ENCODE measurements around the gene ZNF318. TPM values are rescaled to one million over a fixed set of nuclear protein-coding genes. Genes with fewer than 3 reads are reported as not detected.
"Not testable (repeated sequence)": the region's sequence is repeated elsewhere in the genome, so short reads cannot be mapped to it uniquely, and the experiment has no call there.

The ZNF318 gene, protein sequence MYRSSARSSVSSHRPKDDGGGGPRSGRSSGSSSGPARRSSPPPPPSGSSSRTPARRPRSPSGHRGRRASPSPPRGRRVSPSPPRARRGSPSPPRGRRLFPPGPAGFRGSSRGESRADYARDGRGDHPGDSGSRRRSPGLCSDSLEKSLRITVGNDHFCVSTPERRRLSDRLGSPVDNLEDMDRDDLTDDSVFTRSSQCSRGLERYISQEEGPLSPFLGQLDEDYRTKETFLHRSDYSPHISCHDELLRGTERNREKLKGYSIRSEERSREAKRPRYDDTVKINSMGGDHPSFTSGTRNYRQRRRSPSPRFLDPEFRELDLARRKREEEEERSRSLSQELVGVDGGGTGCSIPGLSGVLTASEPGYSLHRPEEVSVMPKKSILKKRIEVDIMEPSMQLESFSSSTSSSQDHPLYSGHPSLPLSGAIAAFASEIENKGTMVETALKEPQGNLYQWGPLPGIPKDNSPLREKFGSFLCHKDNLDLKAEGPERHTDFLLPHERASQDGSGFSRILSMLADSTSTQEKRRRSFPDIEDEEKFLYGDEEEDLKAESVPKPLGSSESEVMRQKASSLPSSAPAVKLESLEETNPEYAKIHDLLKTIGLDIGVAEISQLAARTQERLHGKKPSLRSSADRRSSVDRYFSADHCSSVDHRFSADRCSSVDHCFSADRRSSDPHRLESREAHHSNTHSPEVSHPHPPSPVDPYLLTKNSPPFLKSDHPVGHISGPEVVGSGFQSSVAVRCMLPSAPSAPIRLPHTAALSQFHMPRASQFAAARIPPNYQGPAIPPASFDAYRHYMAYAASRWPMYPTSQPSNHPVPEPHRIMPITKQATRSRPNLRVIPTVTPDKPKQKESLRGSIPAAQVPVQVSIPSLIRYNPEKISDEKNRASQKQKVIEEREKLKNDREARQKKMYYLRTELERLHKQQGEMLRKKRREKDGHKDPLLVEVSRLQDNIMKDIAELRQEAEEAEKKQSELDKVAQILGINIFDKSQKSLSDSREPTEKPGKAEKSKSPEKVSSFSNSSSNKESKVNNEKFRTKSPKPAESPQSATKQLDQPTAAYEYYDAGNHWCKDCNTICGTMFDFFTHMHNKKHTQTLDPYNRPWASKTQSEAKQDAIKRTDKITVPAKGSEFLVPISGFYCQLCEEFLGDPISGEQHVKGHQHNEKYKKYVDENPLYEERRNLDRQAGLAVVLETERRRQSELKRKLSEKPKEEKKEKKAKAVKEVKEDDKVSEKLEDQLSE (N-terminal part only)
- total RNA-seq (2014; rRNA removed; shearing (Covaris generic)): 8.1 and 14.5 TPM in 2 replicates

GRCh38 chr6:43369174-43370002, at the start of gene ZNF318:
Gene ZNF318, minus strand, starts transcription at chr6:43369647. Its CDS starts 282 bp downstream, at chr6:43369365.
- H3K36me3 ChIP-seq (replicated peaks; ENCODE audit: control insufficient read depth, insufficient read depth, low read length): no peaks in the 10 kb centered on the region
- H3K27me3 ChIP-seq (ENCODE audit: control insufficient read depth, insufficient read depth, low read length): peaks cover 8% of the 10 kb centered on the region
- peak within 1 kb of the TSS; percentile 76 for H3K4me3 ChIP-seq (ENCODE audit: insufficient read depth, low read depth, low read length)
- peak; percentile 99 for DNase-seq

- Histone ChIP-seq H3K4me3 (ENCODE audit: insufficient read depth, low read depth, low read length) (no peak overlapping the region), H3K36me3 (replicated peaks; ENCODE audit: control insufficient read depth, insufficient read depth, low read length) (no peaks in the 10 kb centered on the region), H3K27me3 (ENCODE audit: control insufficient read depth, insufficient read depth, low read length) (no peaks in the 10 kb centered on the region; the same call in 1 of the 2 replicates)
- no peak for DNase-seq
Measured at GRCh38 chr6:43416935-43417334, 47.5 kb upstream of the ZNF318 start.

DNA sequence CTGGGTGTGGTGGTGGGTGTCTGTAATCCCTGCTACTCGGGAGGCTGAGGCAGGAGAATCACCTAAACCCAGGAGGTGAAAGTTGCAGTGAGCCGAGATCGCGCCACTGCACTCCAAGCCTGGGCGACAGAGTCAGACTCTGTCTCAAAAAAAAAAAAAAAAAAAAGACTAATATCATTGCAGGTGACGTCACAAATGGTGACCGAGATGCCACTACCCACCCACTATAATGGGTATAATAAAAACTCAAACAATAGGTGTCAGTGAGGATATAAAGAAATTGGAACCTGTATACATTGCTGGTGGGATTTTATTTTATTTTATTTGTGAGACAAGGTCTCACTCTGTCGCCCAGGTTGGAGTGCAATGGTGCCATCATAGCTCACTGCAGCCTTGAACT, 45.8 kb upstream of the ZNF318 start:
- not testable (repeated sequence) for H3K27me3 ChIP-seq (ENCODE audit: control insufficient read depth, insufficient read depth, low read length); H3K4me3 ChIP-seq (ENCODE audit: insufficient read depth, low read depth, low read length); DNase-seq; H3K36me3 ChIP-seq (replicated peaks; ENCODE audit: control insufficient read depth, insufficient read depth, low read length)

DNA sequence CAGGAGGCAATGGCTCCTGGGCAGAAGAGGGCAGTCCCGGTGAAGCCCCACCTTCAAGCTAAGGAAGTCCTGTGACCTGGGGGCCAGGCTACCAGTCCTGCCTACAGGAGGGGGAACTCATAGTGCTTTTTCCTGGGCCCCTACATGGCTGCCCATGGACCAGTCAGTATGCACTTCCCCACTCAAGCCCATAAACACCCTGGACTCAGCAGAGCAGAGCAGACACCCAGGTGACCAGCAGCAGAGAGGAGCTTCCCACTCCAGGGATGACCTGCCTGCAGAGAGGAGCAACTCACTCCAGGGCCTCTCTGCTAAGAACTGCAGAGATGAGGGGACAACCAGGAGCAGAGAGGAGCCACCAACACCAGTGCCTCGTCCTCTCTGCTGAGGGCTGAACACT, 43.6 kb upstream of the ZNF318 start:
- DNase-seq: peak; percentile 18
- Histone ChIP-seq H3K36me3 (replicated peaks; ENCODE audit: control insufficient read depth, insufficient read depth, low read length) (no peaks in the 10 kb centered on the region), H3K4me3 (ENCODE audit: insufficient read depth, low read depth, low read length) (no peak overlapping the region), H3K27me3 (ENCODE audit: control insufficient read depth, insufficient read depth, low read length) (no peaks in the 10 kb centered on the region; the same call in 1 of the 2 replicates)

GRCh38 chr6:43412541-43412940, 43.1 kb upstream of the ZNF318 start:
- Histone ChIP-seq H3K27me3 (ENCODE audit: control insufficient read depth, insufficient read depth, low read length) (no peaks in the 10 kb centered on the region; the same call in 1 of the 2 replicates), H3K36me3 (replicated peaks; ENCODE audit: control insufficient read depth, insufficient read depth, low read length) (no peaks in the 10 kb centered on the region), H3K4me3 (ENCODE audit: insufficient read depth, low read depth, low read length) (no peak overlapping the region)
- peak; percentile 20 for DNase-seq

DNA sequence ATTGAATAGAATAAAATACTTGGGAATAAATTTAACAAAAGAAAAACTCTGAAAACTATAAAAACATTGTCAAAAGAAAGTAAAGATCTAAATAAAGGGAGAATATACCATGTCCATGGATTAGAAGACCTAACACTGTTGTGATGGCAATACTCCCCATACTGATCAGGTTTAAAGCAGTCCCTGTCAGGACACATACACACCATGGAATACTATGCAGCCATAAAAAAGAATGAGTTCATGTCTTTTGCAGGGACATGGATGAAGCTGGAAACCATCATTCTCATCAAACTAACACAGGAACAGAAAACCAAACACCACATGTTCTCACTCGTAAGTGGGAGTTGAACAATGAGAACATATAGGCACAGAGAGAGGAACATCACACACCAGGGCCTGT, 41.3 kb upstream of the ZNF318 start:
- DNase-seq; H3K27me3 ChIP-seq (ENCODE audit: control insufficient read depth, insufficient read depth, low read length); H3K4me3 ChIP-seq (ENCODE audit: insufficient read depth, low read depth, low read length); H3K36me3 ChIP-seq (replicated peaks; ENCODE audit: control insufficient read depth, insufficient read depth, low read length): not testable (repeated sequence)

- H3K4me3 ChIP-seq (ENCODE audit: insufficient read depth, low read depth, low read length): no peak overlapping the region
- no peaks in the 10 kb centered on the region for H3K36me3 ChIP-seq (replicated peaks; ENCODE audit: control insufficient read depth, insufficient read depth, low read length)
- DNase-seq: no peak
Measured at GRCh38 chr6:43408259-43408658, 38.8 kb upstream of the ZNF318 start.

GRCh38 chr6:43407296-43407695, 37.8 kb upstream of the ZNF318 start:
- H3K36me3 ChIP-seq (replicated peaks; ENCODE audit: control insufficient read depth, insufficient read depth, low read length): no peaks in the 10 kb centered on the region
- H3K27me3 ChIP-seq (ENCODE audit: control insufficient read depth, insufficient read depth, low read length): no peaks in the 10 kb centered on the region
- no peak overlapping the region for H3K4me3 ChIP-seq (ENCODE audit: insufficient read depth, low read depth, low read length)
- no peak for DNase-seq

More at GRCh38 chr6:43408259-43408658, 38.8 kb upstream of the ZNF318 start:
- no peaks in the 10 kb centered on the region for H3K27me3 ChIP-seq (ENCODE audit: control insufficient read depth, insufficient read depth, low read length)

DNA sequence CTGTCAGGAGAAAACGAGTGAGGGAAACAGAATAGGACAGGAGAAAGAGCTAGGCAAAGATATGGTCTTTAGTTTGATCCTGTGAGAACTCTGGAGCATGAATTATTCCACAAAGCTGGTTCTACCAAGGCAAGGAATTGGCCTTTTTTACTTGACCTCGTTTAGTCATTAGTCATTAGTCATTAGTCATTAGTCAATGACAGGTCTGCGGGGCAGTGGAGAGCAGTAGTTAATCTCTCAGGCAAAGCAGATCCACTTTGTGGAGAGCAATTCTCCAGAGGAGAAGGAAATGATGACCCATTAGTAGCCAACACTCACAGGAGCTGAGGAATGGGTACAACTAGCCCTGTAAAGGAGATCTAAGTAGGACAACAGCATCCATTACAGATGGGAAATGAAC, 35.9 kb upstream of the ZNF318 start:
- H3K4me3 ChIP-seq (ENCODE audit: insufficient read depth, low read depth, low read length): no peak overlapping the region

DNA sequence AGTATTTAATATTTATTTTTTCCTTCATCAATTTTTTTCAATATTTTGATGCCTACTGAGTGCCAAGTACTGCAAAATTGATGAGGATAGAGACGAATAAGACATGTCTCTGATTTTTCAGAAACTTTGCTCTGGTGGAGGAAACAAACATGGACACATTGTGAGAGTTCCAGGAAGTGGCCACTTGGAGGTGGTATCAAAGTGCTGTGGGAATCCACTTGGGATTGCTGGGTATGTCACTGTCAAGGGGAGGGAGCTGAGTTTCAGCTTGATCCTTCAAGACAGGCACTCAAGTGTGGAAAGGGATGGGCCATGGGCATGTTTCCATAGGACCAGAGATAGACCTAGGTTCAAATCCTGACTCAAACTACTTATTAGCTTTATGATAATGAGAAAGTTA, 33.4 kb upstream of the ZNF318 start:
- Histone ChIP-seq H3K4me3 (ENCODE audit: insufficient read depth, low read depth, low read length) (no peak overlapping the region), H3K36me3 (replicated peaks; ENCODE audit: control insufficient read depth, insufficient read depth, low read length) (no peaks in the 10 kb centered on the region), H3K27me3 (ENCODE audit: control insufficient read depth, insufficient read depth, low read length) (no peaks in the 10 kb centered on the region; the same call in 1 of the 2 replicates)
- no peak for DNase-seq

More for the DNA sequence above, 35.9 kb upstream of the ZNF318 start:
- H3K36me3 ChIP-seq (replicated peaks; ENCODE audit: control insufficient read depth, insufficient read depth, low read length): no peaks in the 10 kb centered on the region
- no peak for DNase-seq
- no peaks in the 10 kb centered on the region for H3K27me3 ChIP-seq (ENCODE audit: control insufficient read depth, insufficient read depth, low read length)

DNA sequence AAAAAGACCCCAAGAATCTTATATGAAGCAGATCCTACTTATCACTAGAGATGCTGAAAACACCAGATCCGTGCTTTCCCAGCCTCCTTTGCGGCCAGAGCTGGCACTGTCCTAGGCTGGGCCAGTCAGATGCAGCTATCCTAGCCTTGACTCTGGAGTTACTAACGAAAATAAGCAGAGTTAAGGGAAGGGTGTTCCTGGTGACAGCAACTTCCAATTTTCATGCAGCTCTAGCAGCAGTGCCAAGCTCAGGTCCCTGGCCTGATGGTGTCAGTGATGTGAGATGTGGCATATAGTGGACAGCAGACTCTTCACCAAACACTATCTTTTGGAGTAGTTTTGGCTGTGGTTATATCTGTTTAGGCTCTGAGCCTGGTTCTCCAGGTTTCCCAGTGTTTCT, 32.3 kb upstream of the ZNF318 start:
- Histone ChIP-seq H3K4me3 (ENCODE audit: insufficient read depth, low read depth, low read length) (no peak overlapping the region), H3K27me3 (ENCODE audit: control insufficient read depth, insufficient read depth, low read length) (no peaks in the 10 kb centered on the region; the same call in 1 of the 2 replicates), H3K36me3 (replicated peaks; ENCODE audit: control insufficient read depth, insufficient read depth, low read length) (no peaks in the 10 kb centered on the region)
- no peak for DNase-seq

GRCh38 chr6:43399932-43400487, 30.6 kb upstream of the ZNF318 start:
- no peaks in the 10 kb centered on the region for H3K36me3 ChIP-seq (replicated peaks; ENCODE audit: control insufficient read depth, insufficient read depth, low read length)
- no peaks in the 10 kb centered on the region; the same call in 1 of the 2 replicates for H3K27me3 ChIP-seq (ENCODE audit: control insufficient read depth, insufficient read depth, low read length)
- no peak overlapping the region for H3K4me3 ChIP-seq (ENCODE audit: insufficient read depth, low read depth, low read length)
- no peak for DNase-seq

GRCh38 chr6:43396408-43397149, 27.1 kb upstream of the ZNF318 start:
- Histone ChIP-seq H3K27me3 (ENCODE audit: control insufficient read depth, insufficient read depth, low read length) (no peaks in the 10 kb centered on the region; the same call in 1 of the 2 replicates), H3K36me3 (replicated peaks; ENCODE audit: control insufficient read depth, insufficient read depth, low read length) (no peaks in the 10 kb centered on the region), H3K4me3 (ENCODE audit: insufficient read depth, low read depth, low read length) (no peak overlapping the region)
- peak; percentile 22 for DNase-seq

Data from H7 (cell line).